GM18507 (cell line): ENCODE results near the gene COL5A1.

Experiments used
- DNase-seq: peaks from one replicate; pipeline ENCODE4 v3.0.0; 2011; ENCODE audit warnings: low read depth; ENCODE audit not compliant: insufficient read length; ENCODE audit errors: extremely low spot score
- FAIRE-seq: peaks from 2 replicates; lab custom pipeline; 2011; peaks lifted over from hg19 to GRCh38; lab: Jason Lieb, UNC

The COL5A1 gene

GRCh38 chr9:134605966-134606357, 35.6 kb upstream of the COL5A1 start:
- FAIRE-seq, result no peak
- DNase-seq, result no peak

- no peak for DNase-seq
- FAIRE-seq, result no peak
Observed at GRCh38 chr9:134606951-134607731, 34.5 kb upstream of the COL5A1 start.

GRCh38 chr9:134607971-134608370, 33.6 kb upstream of the COL5A1 start:
- no peak for FAIRE-seq
- no peak for DNase-seq

- no peak for DNase-seq
- no peak for FAIRE-seq
Observed at GRCh38 chr9:134611046-134611445, 30.6 kb upstream of the COL5A1 start.

- DNase-seq, result no peak
Observed at GRCh38 chr9:134612309-134612708, 29.3 kb upstream of the COL5A1 start.

GRCh38 chr9:134612715-134613114, 28.9 kb upstream of the COL5A1 start:
- no peak for DNase-seq
- no peak for FAIRE-seq

More at GRCh38 chr9:134612309-134612708, 29.3 kb upstream of the COL5A1 start:
- FAIRE-seq, result no peak

- FAIRE-seq, result no peak
- no peak for DNase-seq
Observed at GRCh38 chr9:134614256-134614655, 27.3 kb upstream of the COL5A1 start.

- FAIRE-seq, result no peak
- no peak for DNase-seq
Observed at GRCh38 chr9:134616341-134616740, 25.3 kb upstream of the COL5A1 start.

GRCh38 chr9:134617246-134617645, 24.4 kb upstream of the COL5A1 start:
- no peak for DNase-seq
- no peak for FAIRE-seq

- DNase-seq (no peak), FAIRE-seq (no peak)
Observed at GRCh38 chr9:134617836-134618162, 23.8 kb upstream of the COL5A1 start.

- FAIRE-seq (no peak), DNase-seq (no peak)
Observed at GRCh38 chr9:134618163-134618832, 23.3 kb upstream of the COL5A1 start.

GRCh38 chr9:134618833-134619447, 22.7 kb upstream of the COL5A1 start:
- FAIRE-seq, result no peak
- no peak for DNase-seq

- FAIRE-seq (no peak), DNase-seq (no peak)
Observed at GRCh38 chr9:134619448-134619982, 22.1 kb upstream of the COL5A1 start.

GRCh38 chr9:134619983-134620661, 21.5 kb upstream of the COL5A1 start:
- no peak for DNase-seq
- no peak for FAIRE-seq

GRCh38 chr9:134620751-134621557, 20.6 kb upstream of the COL5A1 start:
- no peak for DNase-seq

GRCh38 chr9:134621558-134622110, 20.0 kb upstream of the COL5A1 start:
- DNase-seq, result no peak
- FAIRE-seq, result no peak

More at GRCh38 chr9:134620751-134621557, 20.6 kb upstream of the COL5A1 start:
- no peak for FAIRE-seq

- no peak for FAIRE-seq
- DNase-seq, result no peak
Observed at GRCh38 chr9:134622896-134623257, 18.7 kb upstream of the COL5A1 start.

- FAIRE-seq, result no peak
- DNase-seq, result no peak
Observed at GRCh38 chr9:134623258-134624066, 18.1 kb upstream of the COL5A1 start.
